Transverse colon (tissue), 4 donors: Measurements from ENCODE around the gene PIK3AP1. TPM values are rescaled to one million over a fixed set of nuclear protein-coding genes. Genes with fewer than 3 reads are reported as not detected.

Experiments
- DNase-seq: peaks from one replicate; pipeline ENCODE4 v3.0.0-alpha.2; 2019
- H3K27ac ChIP-seq, 4 donors: fragments of 200-600 bp; sonication (generic); 2 replicates each; pipeline ENCODE4 v1.5.1; 2016 to 2018; ENCODE audit warnings: inconsistent platforms in 4 of 4
- H3K27me3 ChIP-seq: fragments of 200-600 bp; sonication (generic); 2 replicates; pipeline ENCODE4 v1.5.1; 2017; ENCODE audit warnings: inconsistent platforms
- H3K36me3 ChIP-seq, 4 donors: fragments of 200-600 bp; sonication (generic); 2 replicates each; pipeline ENCODE4 v1.5.1; 2017 to 2019; ENCODE audit warnings: inconsistent platforms in 4 of 4
- H3K4me1 ChIP-seq, 4 donors: fragments of 200-600 bp; sonication (generic); 2 replicates each; pipeline ENCODE4 v1.5.1; 2017 to 2020; ENCODE audit warnings: inconsistent platforms in 4 of 4
- H3K4me3 ChIP-seq, 4 donors: fragments of 200-600 bp; sonication (generic); 1 replicate in 1 of 4; 2 replicates in 3 of 4; pipeline versions ENCODE4 v1.5.1 to v1.6.1; 2017 to 2019; ENCODE audit warnings: inconsistent platforms in 4 of 4
- H3K9me3 ChIP-seq, 2 donors: fragments of 200-600 bp; sonication (generic); 2 replicates each; pipeline ENCODE4 v1.5.1; 2017 to 2019; ENCODE audit warnings: inconsistent platforms in 2 of 2
- CTCF ChIP-seq, 5 experiments: fragments of 200-600 bp in 3 of 5; fragments of 450-650 bp in 2 of 5; sonication (generic) in 3 of 5; IDR thresholded peaks; 1 replicate in 2 of 5; 2 replicates in 3 of 5; pipeline ENCODE4 v1.5.1; 2016 to 2017; ENCODE audit warnings: antibody characterized with exemption in 5 of 5, inconsistent platforms in 3 of 5, mild to moderate bottlenecking in 2 of 5, moderate library complexity in 1 of 5
- EP300 ChIP-seq: sonication (generic); formaldehyde crosslinking; IDR thresholded peaks from one replicate; pipeline ENCODE4 v1.6.1; 2017; ENCODE audit warnings: antibody characterized with exemption, low read depth
- POLR2A ChIP-seq: fragments of 450-650 bp; IDR thresholded peaks from one replicate; pipeline ENCODE4 v1.6.1; 2016; ENCODE audit warnings: antibody characterized with exemption, mild to moderate bottlenecking, moderate library complexity
- POLR2AphosphoS5 ChIP-seq, 3 donors: sonication (generic); formaldehyde crosslinking; IDR thresholded peaks; one replicate each; pipeline ENCODE4 v1.6.1; 2016; ENCODE audit warnings: antibody characterized with exemption in 3 of 3
- WGBS, 2 donors: methylation state at CpG; one replicate each; pipeline ENCODE4 v1.1.5; 2018; ENCODE audit warnings: low coverage in 1 of 2; 5-methylcytosine and 5-hydroxymethylcytosine counted together
- in situ Hi-C, 4 donors: fragments of 200-750 bp; cut with MboI; loops; one replicate each; pipeline versions ENCODE4 v1.15.0 to v1.15.1; 2017; ENCODE audit warnings: low sequenced_read_pairs in 3 of 4, low pct_ligation_motif_present in 1 of 4, low pct_unique_long_range_greater_than_20kb in 1 of 4
- intact Hi-C: fragments of 100-400 bp; cut with DNase I; formaldehyde crosslinking; loops from one replicate; pipeline ENCODE4 v1.15.1; 2023; ENCODE audit warnings: low total_unique reads
- total RNA-seq, 4 donors: library from RNA; depleted of rRNA; stranded (reverse); fragments of >200 nt; gene quantifications; one replicate each; pipeline ENCODE4 v1.1.0, GENCODE V29; 2016

PIK3AP1 gene
- total RNA-seq, 4 donors from 2014 or later, result 6.4 to 42.6 (median 16.3) TPM

GRCh38 chr10:96619120-96619519, 101.2 kb downstream of the PIK3AP1 start:
- Histone ChIP-seq H3K27ac (peak overlapping the region; percentile 32 to 64 (median 48)), H3K4me3 (no peak overlapping the region), H3K4me1 (peaks cover 10 to 25% (median 18%) of the 10 kb centered on the region in 4 donors), H3K36me3 (no peaks in the 10 kb centered on the region), H3K9me3 (no peaks in the 10 kb centered on the region), H3K27me3 (no peaks in the 10 kb centered on the region)
- in situ Hi-C loops (no loop called here), intact Hi-C loops (no loop called here)
- 76 to 93% methylated on average over 3 to 11 of the region's 11 CpGs for WGBS, 2 donors
- TF ChIP-seq POLR2AphosphoS5 (IDR thresholded peaks at IDR 0.05) (no peak), POLR2A (no peak), EP300 (no peak), CTCF (IDR thresholded peaks at IDR 0.05) (no peak)
- DNase-seq, result no peak

- WGBS, 2 donors, result 23% methylated on average over 2 of the region's 2 CpGs; no CpG with 5 or more reads in 1 of the 2 donors
- TF ChIP-seq POLR2AphosphoS5 (IDR thresholded peaks at IDR 0.05), result no peak
- peak in 1 of 5 experiments; percentile 7 for TF ChIP-seq CTCF (IDR thresholded peaks at IDR 0.05)
- Histone ChIP-seq H3K27me3 (no peaks in the 10 kb centered on the region), H3K4me3 (no peak overlapping the region), H3K4me1 (peaks cover 11 to 30% (median 21%) of the 10 kb centered on the region in 4 donors), H3K27ac (peak overlapping the region; percentile 32 to 64 (median 48)), H3K36me3 (no peaks in the 10 kb centered on the region), H3K9me3 (no peaks in the 10 kb centered on the region)
- DNase-seq, result peak; percentile 46
- intact Hi-C loops (no loop called here), in situ Hi-C loops (no loop called here)
These were observed 101.7 kb downstream of the PIK3AP1 start for GRCh38 chr10:96618653-96619052.

DNA sequence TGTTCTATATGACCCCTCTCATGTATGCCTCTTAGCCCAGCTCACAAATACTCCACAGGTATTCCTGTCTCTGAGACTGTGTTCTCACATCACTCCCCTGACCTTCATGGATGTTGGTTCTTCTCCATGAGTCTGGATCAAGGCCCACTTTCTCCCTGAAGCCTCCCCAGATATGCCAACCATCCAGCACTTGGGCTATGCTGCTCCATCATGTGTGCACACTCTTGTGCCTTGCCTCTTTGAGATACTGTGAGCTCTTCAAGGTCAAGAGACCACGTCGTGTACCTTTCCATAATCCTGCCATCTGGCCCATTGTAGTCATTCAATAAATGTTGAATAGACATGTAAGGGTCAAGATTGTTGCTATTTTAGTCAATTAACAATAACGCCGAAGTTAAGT, 103.4 kb downstream of the PIK3AP1 start:
- Histone ChIP-seq H3K27me3 (no peaks in the 10 kb centered on the region), H3K27ac (no peak overlapping the region), H3K36me3 (no peaks in the 10 kb centered on the region), H3K9me3 (no peaks in the 10 kb centered on the region), H3K4me3 (no peak overlapping the region), H3K4me1 (peaks cover 11 to 35% (median 26%) of the 10 kb centered on the region in 4 donors)
- 62 to 85% methylated on average over 4 of the region's 4 CpGs for WGBS, 2 donors
- in situ Hi-C loops, result no loop called here
- no peak for TF ChIP-seq EP300
- TF ChIP-seq POLR2A, result no peak
- no peak for TF ChIP-seq POLR2AphosphoS5 (IDR thresholded peaks at IDR 0.05)
- no peak for TF ChIP-seq CTCF (IDR thresholded peaks at IDR 0.05)
- intact Hi-C loops, result no loop called here
- no peak for DNase-seq

DNA sequence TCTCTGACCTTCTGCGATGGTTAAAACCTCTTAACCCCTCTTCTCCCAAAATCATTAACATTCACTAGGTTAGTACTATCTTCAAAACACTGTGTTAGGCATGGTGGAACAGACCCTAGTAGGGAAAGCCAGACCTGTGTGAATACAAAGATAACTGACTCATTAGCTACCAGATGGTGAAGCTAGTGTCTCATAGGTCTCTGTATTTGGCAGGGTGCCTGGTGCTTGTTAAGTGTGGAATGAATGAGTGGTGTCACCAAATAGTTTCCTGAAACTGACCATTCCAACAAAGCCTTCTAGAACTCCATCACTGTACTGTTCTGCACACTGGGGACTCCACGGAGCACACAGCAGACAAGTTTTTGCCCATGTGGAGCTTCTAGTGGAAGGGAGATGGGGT, 105.8 kb downstream of the PIK3AP1 start:
- peaks cover 8 to 50% (median 39%) of the 10 kb centered on the region in 4 donors for H3K4me1 ChIP-seq
- intact Hi-C loops (no loop called here), in situ Hi-C loops (no loop called here)
- TF ChIP-seq POLR2A (no peak), EP300 (no peak), CTCF (IDR thresholded peaks at IDR 0.05) (no peak), POLR2AphosphoS5 (IDR thresholded peaks at IDR 0.05) (no peak)
- H3K27me3 ChIP-seq, result no peaks in the 10 kb centered on the region
- no peak for DNase-seq
- H3K36me3 ChIP-seq, result no peaks in the 10 kb centered on the region
- H3K9me3 ChIP-seq, result no peaks in the 10 kb centered on the region
- H3K27ac ChIP-seq, result peak overlapping the region in 1 of 4 donors; percentile 84
- H3K4me3 ChIP-seq, result no peak overlapping the region
- 83 to 100% methylated on average over 1 to 2 of the region's 2 CpGs for WGBS, 2 donors
